ENCODE data around the gene SLCO2A1.

The SLCO2A1 gene

GRCh38 chr3:133980550-133980949 lies 49.2 kb downstream of the SLCO2A1 start:
- no peak for DNase-seq (ENCODE audit: low spot score)

- no peak for DNase-seq (ENCODE audit: low spot score)
These were observed 49.7 kb downstream of the SLCO2A1 start for GRCh38 chr3:133980035-133980434.

GRCh38 chr3:133979553-133979952 lies 50.2 kb downstream of the SLCO2A1 start:
- DNase-seq (ENCODE audit: low spot score): no peak

GRCh38 chr3:133977568-133977967 lies 52.2 kb downstream of the SLCO2A1 start:
- DNase-seq (ENCODE audit: low spot score): no peak

- DNase-seq (ENCODE audit: low spot score): no peak
These were observed 56.3 kb downstream of the SLCO2A1 start for GRCh38 chr3:133973249-133973980.

- no peak for DNase-seq (ENCODE audit: low spot score)
These were observed 57.6 kb downstream of the SLCO2A1 start for GRCh38 chr3:133972156-133972555.

- no peak for DNase-seq (ENCODE audit: low spot score)
These were observed 58.8 kb downstream of the SLCO2A1 start for GRCh38 chr3:133970916-133971315.

GRCh38 chr3:133970339-133970738 lies 59.4 kb downstream of the SLCO2A1 start:
- DNase-seq (ENCODE audit: low spot score): no peak

GRCh38 chr3:133967992-133968892 lies 61.5 kb downstream of the SLCO2A1 start:
- DNase-seq (ENCODE audit: low spot score): no peak

- no peak for DNase-seq (ENCODE audit: low spot score)
These were observed 62.8 kb downstream of the SLCO2A1 start for GRCh38 chr3:133966954-133967353.

- no peak for DNase-seq (ENCODE audit: low spot score)
These were observed 63.8 kb downstream of the SLCO2A1 start for GRCh38 chr3:133965906-133966305.

GRCh38 chr3:133965013-133965570 lies 64.6 kb downstream of the SLCO2A1 start:
- no peak for DNase-seq (ENCODE audit: low spot score)

GRCh38 chr3:133964547-133964946 lies 65.2 kb downstream of the SLCO2A1 start:
- no peak for DNase-seq (ENCODE audit: low spot score)

- DNase-seq (ENCODE audit: low spot score): no peak
These were observed 65.9 kb downstream of the SLCO2A1 start for GRCh38 chr3:133963657-133964396.

GRCh38 chr3:133962849-133963248 lies 66.9 kb downstream of the SLCO2A1 start:
- DNase-seq (ENCODE audit: low spot score): no peak

GRCh38 chr3:133958071-133958805 lies 71.5 kb downstream of the SLCO2A1 start:
- DNase-seq (ENCODE audit: low spot score): no peak

GRCh38 chr3:133956982-133957381 lies 72.7 kb downstream of the SLCO2A1 start:
- DNase-seq (ENCODE audit: low spot score): no peak

GRCh38 chr3:133956353-133956752 lies 73.4 kb downstream of the SLCO2A1 start:
- DNase-seq (ENCODE audit: low spot score): no peak

- DNase-seq (ENCODE audit: low spot score): no peak
These were observed 73.8 kb downstream of the SLCO2A1 start for GRCh38 chr3:133955892-133956291.

- no peak for DNase-seq (ENCODE audit: low spot score)
These were observed 74.9 kb downstream of the SLCO2A1 start for GRCh38 chr3:133954717-133955360.

GRCh38 chr3:133953297-133953696 lies 76.4 kb downstream of the SLCO2A1 start:
- DNase-seq (ENCODE audit: low spot score): no peak

Data from LoVo (cell line).